ENCODE measurements around the gene UPP1. TPM values are rescaled to one million over a fixed set of nuclear protein-coding genes. Genes with fewer than 3 reads are reported as not detected.
A peak's percentile ranks its signal among the peaks of the same experiment; 100 is the strongest.

The UPP1 gene
- total RNA-seq, 1 donor from 2014 or later = 23.1 TPM

DNA sequence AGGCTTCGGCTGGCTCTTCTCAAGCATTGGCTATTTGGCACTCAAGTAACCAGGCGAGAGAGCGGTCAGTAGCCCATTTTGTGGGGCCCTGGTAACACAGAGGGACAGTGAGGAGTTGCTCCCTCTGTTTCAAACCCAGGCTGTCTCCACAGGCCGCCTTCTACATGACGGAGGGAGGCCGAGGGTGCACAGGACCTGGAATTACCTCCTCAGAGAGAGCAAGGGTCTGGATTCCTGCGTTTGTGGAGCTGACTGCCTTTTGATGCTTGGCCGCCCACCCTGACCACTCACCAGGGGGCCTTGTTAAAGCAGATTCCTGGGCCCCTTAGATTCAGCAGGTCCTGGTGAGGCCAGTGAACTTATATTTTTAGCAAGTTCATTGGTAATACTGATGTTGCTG is 12.3 kb downstream of the UPP1 start:
- Mint-ChIP-seq H3K4me3 (no peak overlapping the region), H3K4me1 (no peaks in the 10 kb centered on the region), H3K27ac (ENCODE audit: unreplicated experiment) (no peak overlapping the region), H3K27me3 (ENCODE audit: low read depth) (no peaks in the 10 kb centered on the region), H3K36me3 (ENCODE audit: low read depth) (peaks cover 15% of the 10 kb centered on the region), H3K9me3 (no peaks in the 10 kb centered on the region)
- DNase-seq (ENCODE audit: low read depth, low spot score) = no peak
- TF ChIP-seq, protein P1, sequence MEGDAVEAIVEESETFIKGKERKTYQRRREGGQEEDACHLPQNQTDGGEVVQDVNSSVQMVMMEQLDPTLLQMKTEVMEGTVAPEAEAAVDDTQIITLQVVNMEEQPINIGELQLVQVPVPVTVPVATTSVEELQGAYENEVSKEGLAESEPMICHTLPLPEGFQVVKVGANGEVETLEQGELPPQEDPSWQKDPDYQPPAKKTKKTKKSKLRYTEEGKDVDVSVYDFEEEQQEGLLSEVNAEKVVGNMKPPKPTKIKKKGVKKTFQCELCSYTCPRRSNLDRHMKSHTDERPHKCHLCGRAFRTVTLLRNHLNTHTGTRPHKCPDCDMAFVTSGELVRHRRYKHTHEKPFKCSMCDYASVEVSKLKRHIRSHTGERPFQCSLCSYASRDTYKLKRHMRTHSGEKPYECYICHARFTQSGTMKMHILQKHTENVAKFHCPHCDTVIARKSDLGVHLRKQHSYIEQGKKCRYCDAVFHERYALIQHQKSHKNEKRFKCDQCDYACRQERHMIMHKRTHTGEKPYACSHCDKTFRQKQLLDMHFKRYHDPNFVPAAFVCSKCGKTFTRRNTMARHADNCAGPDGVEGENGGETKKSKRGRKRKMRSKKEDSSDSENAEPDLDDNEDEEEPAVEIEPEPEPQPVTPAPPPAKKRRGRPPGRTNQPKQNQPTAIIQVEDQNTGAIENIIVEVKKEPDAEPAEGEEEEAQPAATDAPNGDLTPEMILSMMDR (conservative IDR thresholded peaks at IDR 0.05) = no peak

DNA sequence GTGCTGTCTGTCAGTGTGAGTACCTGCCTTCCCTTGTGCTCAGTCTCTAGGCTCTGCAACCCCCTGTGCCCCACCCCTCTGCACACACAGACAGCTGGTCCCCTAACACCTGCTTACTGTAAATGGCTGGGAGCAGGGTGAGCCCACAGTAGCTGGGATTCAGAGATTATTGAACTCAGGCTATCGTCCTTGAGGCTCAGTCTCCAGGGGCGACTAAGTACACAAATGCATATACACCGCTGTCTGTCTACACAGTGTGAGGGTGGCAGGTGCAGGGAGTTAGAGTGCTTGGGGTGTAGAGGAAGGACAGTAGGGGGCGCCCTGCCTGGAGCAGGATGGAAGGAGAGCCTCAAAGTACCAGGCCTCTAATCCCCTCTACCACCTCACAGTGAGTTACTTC is 12.9 kb downstream of the UPP1 start:
- Mint-ChIP-seq H3K27me3 (ENCODE audit: low read depth) (no peaks in the 10 kb centered on the region), H3K9me3 (no peaks in the 10 kb centered on the region), H3K4me3 (no peak overlapping the region), H3K36me3 (ENCODE audit: low read depth) (peaks cover 15% of the 10 kb centered on the region), H3K4me1 (no peaks in the 10 kb centered on the region), H3K27ac (ENCODE audit: unreplicated experiment) (peak overlapping the region; percentile 51)
- no peak for DNase-seq (ENCODE audit: low read depth, low spot score)
- TF ChIP-seq, protein P1 (conservative IDR thresholded peaks at IDR 0.05) = peak; percentile 33

DNA sequence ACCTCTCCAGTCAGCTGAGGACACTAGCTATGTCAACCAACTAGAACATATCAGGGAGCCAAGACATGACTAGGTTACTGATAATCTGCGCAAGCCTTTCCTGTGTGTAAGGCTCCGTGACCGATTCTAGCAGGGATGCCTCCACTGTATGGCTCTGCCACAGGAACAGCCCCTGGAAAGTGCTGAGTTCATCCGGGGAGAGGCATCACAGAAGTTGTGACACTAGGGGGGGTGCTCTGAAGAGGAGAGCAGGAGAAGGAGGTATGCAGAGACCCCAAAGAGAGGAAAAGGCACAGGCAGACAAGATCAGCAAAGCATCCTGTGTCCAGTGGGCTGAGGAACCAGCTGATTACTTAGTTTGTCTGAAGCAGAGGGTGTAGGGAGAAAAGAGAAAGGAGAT is 13.5 kb downstream of the UPP1 start:
- no peak overlapping the region for H3K27ac Mint-ChIP-seq (ENCODE audit: unreplicated experiment)
- no peaks in the 10 kb centered on the region for H3K27me3 Mint-ChIP-seq (ENCODE audit: low read depth)

DNA sequence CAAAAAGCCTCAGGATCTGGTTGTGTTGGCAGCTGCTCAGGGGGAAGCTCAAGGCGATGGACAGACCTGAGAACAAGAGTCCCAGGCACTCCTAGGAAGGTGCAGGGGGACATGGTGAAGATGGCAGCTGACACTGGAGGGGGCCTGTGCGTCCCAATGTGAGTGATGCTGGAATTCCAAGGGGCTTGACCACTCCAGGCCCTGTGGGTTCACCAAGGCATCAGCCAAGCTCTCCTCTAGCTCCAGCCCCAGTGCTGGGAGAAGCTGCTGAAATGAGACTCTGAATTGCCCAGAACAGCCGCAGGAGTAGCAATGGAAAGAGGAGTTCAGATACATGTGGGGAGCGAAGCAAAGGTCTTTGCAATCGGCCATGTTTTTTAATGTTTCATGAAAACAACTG is 16.0 kb downstream of the UPP1 start:
- H3K27ac Mint-ChIP-seq (ENCODE audit: unreplicated experiment) = no peak overlapping the region
- H3K9me3 Mint-ChIP-seq = no peaks in the 10 kb centered on the region
- TF ChIP-seq, protein P1 (conservative IDR thresholded peaks at IDR 0.05) = no peak
- no peaks in the 10 kb centered on the region for H3K4me1 Mint-ChIP-seq
- H3K36me3 Mint-ChIP-seq (ENCODE audit: low read depth) = peaks cover 15% of the 10 kb centered on the region
- no peaks in the 10 kb centered on the region for H3K27me3 Mint-ChIP-seq (ENCODE audit: low read depth)
- no peak overlapping the region for H3K4me3 Mint-ChIP-seq
- DNase-seq (ENCODE audit: low read depth, low spot score) = no peak

More for the DNA sequence above, 13.5 kb downstream of the UPP1 start:
- Mint-ChIP-seq H3K36me3 (ENCODE audit: low read depth) (peaks cover 15% of the 10 kb centered on the region), H3K9me3 (no peaks in the 10 kb centered on the region), H3K4me1 (no peaks in the 10 kb centered on the region), H3K4me3 (no peak overlapping the region)
- DNase-seq (ENCODE audit: low read depth, low spot score) = no peak
- TF ChIP-seq, protein P1 (conservative IDR thresholded peaks at IDR 0.05) = no peak

DNA sequence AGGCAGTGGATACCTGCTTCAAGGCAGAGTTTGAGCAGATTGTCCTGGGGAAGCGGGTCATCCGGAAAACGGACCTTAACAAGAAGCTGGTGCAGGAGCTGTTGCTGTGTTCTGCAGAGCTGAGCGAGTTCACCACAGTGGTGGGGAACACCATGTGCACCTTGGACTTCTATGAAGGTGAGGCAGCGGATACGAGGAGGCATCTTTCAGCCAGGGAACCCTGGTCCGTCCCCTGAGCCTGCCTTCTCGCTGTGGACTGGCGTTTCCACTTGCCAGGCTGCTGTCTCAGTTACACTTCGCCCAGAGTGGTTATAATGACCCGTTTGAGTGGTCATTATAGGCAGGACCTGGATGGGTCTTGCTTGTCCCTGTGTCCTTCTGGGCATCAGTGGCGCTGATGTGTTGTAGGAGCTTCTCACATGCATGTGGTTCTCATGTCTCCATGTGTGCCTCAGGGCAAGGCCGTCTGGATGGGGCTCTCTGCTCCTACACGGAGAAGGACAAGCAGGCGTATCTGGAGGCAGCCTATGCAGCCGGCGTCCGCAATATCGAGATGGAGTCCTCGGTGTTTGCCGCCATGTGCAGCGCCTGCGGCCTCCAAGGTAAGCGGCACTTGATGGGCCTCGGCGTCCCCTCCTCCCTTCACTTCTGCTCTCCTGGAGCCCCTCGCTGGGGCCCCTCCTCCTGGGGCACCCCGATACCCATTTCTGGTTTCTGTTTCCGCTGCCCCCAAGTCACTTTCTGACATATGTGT is 18.0 kb downstream of the UPP1 start:
- no peaks in the 10 kb centered on the region for H3K27me3 Mint-ChIP-seq (ENCODE audit: low read depth)
- no peaks in the 10 kb centered on the region for H3K9me3 Mint-ChIP-seq
- H3K27ac Mint-ChIP-seq (ENCODE audit: unreplicated experiment) = no peak overlapping the region
- TF ChIP-seq, protein P1 (conservative IDR thresholded peaks at IDR 0.05) = no peak
- no peaks in the 10 kb centered on the region for H3K4me1 Mint-ChIP-seq
- no peak overlapping the region for H3K4me3 Mint-ChIP-seq
- DNase-seq (ENCODE audit: low read depth, low spot score) = no peak
- peaks cover 13% of the 10 kb centered on the region for H3K36me3 Mint-ChIP-seq (ENCODE audit: low read depth)
